Stimulated activated CD4-positive, alpha-beta T cell treated with anti-CD3 and anti-CD28 coated beads, Interleukin-15, amount 100 ng/mL, for 24 hours (primary cell): ENCODE results near the gene C14orf119.
A peak's percentile ranks its signal among the peaks of the same experiment; 100 is the strongest.

Source experiments
- DNase-seq: peaks from one replicate; pipeline ENCODE4 v3.0.0-alpha.2; 2020

The C14orf119 gene

GRCh38 chr14:23095196-23096108 is at the start of gene C14orf119:
Gene C14orf119, plus strand, starts transcription at chr14:23095505. Its CDS starts 2,154 bp downstream, at chr14:23097659.
- DNase-seq: peak; percentile 100

- DNase-seq: no peak
Measured at GRCh38 chr14:23047034-23047634, 48.2 kb upstream of the C14orf119 start.

GRCh38 chr14:23047751-23048693 is 47.3 kb upstream of the C14orf119 start:
- no peak for DNase-seq

GRCh38 chr14:23049011-23049410 is 46.3 kb upstream of the C14orf119 start:
- DNase-seq: no peak

GRCh38 chr14:23051141-23052057 is 43.9 kb upstream of the C14orf119 start:
- no peak for DNase-seq

- no peak for DNase-seq
Measured at GRCh38 chr14:23052182-23052623, 43.1 kb upstream of the C14orf119 start.

GRCh38 chr14:23052671-23053070 is 42.6 kb upstream of the C14orf119 start:
- DNase-seq: no peak

- DNase-seq: no peak
Measured at GRCh38 chr14:23053426-23053825, 41.9 kb upstream of the C14orf119 start.

- peak; percentile 54 for DNase-seq
Measured at GRCh38 chr14:23054000-23054811, 41.1 kb upstream of the C14orf119 start.

GRCh38 chr14:23055147-23055550 is 40.2 kb upstream of the C14orf119 start:
- DNase-seq: no peak

GRCh38 chr14:23055621-23056144 is 39.6 kb upstream of the C14orf119 start:
- DNase-seq: no peak

GRCh38 chr14:23056145-23056955 is 39.0 kb upstream of the C14orf119 start:
- DNase-seq: peak; percentile 78

GRCh38 chr14:23056956-23057756 is 38.1 kb upstream of the C14orf119 start, which contains the start of gene CDH24:
Gene CDH24, minus strand, starts transcription at chr14:23057520. Its CDS starts 1,787 bp downstream, at chr14:23055733.
- DNase-seq: peak; percentile 85

- peak; percentile 92 for DNase-seq
Measured at GRCh38 chr14:23057757-23058653, 37.3 kb upstream of the C14orf119 start.

- no peak for DNase-seq
Measured at GRCh38 chr14:23058654-23059504, 36.4 kb upstream of the C14orf119 start.

- no peak for DNase-seq
Measured at GRCh38 chr14:23060536-23061260, 34.6 kb upstream of the C14orf119 start.
